ENCODE measurements around the gene OPCML. TPM values are rescaled to one million over a fixed set of nuclear protein-coding genes. Genes with fewer than 3 reads are reported as not detected.

OPCML gene
- total RNA-seq, 4 donors from 2014 or later = 0.06 to 0.83 (median 0.24) TPM

DNA sequence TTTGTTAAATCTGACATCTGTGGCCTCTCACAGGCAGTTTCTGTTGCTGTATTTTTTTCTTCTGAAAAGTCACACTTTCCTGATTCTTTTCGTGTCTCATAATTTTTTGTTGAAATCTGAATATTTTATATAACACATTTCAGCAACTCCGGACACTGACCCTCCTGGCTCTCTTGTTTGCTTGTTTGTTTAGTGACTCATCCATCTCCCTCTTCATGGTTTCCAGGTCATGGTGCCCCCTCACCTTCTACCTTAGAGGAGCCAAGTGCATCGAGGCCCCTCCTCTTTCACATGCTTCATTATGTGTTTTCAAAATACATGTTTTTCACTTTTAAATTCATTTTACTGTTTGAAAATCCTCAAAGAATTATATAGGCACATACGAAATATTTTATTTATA is 562.4 kb downstream of the OPCML start:
- Histone ChIP-seq H3K27me3 (peaks cover 0 to 4% (median 0%) of the 10 kb centered on the region in 4 donors), H3K4me1 (no peaks in the 10 kb centered on the region)
- 79% methylated on average over 4 of the region's 4 CpGs for WGBS

GRCh38 chr11:132962041-132962440 is 570.3 kb downstream of the OPCML start:
- Histone ChIP-seq H3K9me3 (peaks cover 0 to 7% (median 0%) of the 10 kb centered on the region in 4 donors), H3K4me3 (no peak overlapping the region), H3K27me3 (peaks cover 0 to 6% (median 0%) of the 10 kb centered on the region in 4 donors), H3K27ac (replicated peaks in 1 of 4) (no peak overlapping the region), H3K4me1 (peaks cover 0 to 14% (median 7%) of the 10 kb centered on the region in 4 donors), H3K36me3 (no peaks in the 10 kb centered on the region)
- DNase-seq (ENCODE audit: extremely low spot score) = peak; percentile 86
- 29% methylated on average over 6 of the region's 6 CpGs for WGBS
- TF ChIP-seq CTCF (IDR thresholded peaks at IDR 0.05) (no peak), POLR2A (IDR thresholded peaks at IDR 0.05; ENCODE audit: low read depth) (no peak), EP300 (IDR thresholded peaks at IDR 0.05) (no peak), POLR2AphosphoS5 (IDR thresholded peaks at IDR 0.05) (no peak)
- intact Hi-C loops (cut with DNase I) = no loop called here

More for the DNA sequence above, 562.4 kb downstream of the OPCML start:
- Histone ChIP-seq H3K4me3 (no peak overlapping the region), H3K9me3 (peaks cover 0 to 7% (median 0%) of the 10 kb centered on the region in 4 donors), H3K36me3 (no peaks in the 10 kb centered on the region), H3K27ac (replicated peaks in 1 of 4) (no peak overlapping the region)
- intact Hi-C loops (cut with DNase I) = no loop called here
- TF ChIP-seq POLR2AphosphoS5 (IDR thresholded peaks at IDR 0.05) = no peak
- TF ChIP-seq EP300 (IDR thresholded peaks at IDR 0.05) = no peak
- no peak for TF ChIP-seq POLR2A (IDR thresholded peaks at IDR 0.05; ENCODE audit: low read depth)
- TF ChIP-seq CTCF (IDR thresholded peaks at IDR 0.05) = no peak
- peak; percentile 4 for DNase-seq (ENCODE audit: extremely low spot score)

- Histone ChIP-seq H3K9me3 (peaks cover 0 to 7% (median 0%) of the 10 kb centered on the region in 4 donors), H3K27me3 (peaks cover 0 to 7% (median 0%) of the 10 kb centered on the region in 4 donors), H3K27ac (replicated peaks in 1 of 4) (no peak overlapping the region), H3K4me1 (peaks cover 0 to 14% (median 7%) of the 10 kb centered on the region in 4 donors), H3K4me3 (no peak overlapping the region), H3K36me3 (no peaks in the 10 kb centered on the region)
- intact Hi-C loops (cut with DNase I) = no loop called here
- TF ChIP-seq EP300 (IDR thresholded peaks at IDR 0.05) (no peak), CTCF (IDR thresholded peaks at IDR 0.05) (no peak), POLR2AphosphoS5 (IDR thresholded peaks at IDR 0.05) (no peak), POLR2A (IDR thresholded peaks at IDR 0.05; ENCODE audit: low read depth) (no peak)
- DNase-seq (ENCODE audit: extremely low spot score) = no peak
- 86% methylated on average over 5 of the region's 5 CpGs for WGBS
Observed at GRCh38 chr11:132961453-132961852, 570.8 kb downstream of the OPCML start.

DNA sequence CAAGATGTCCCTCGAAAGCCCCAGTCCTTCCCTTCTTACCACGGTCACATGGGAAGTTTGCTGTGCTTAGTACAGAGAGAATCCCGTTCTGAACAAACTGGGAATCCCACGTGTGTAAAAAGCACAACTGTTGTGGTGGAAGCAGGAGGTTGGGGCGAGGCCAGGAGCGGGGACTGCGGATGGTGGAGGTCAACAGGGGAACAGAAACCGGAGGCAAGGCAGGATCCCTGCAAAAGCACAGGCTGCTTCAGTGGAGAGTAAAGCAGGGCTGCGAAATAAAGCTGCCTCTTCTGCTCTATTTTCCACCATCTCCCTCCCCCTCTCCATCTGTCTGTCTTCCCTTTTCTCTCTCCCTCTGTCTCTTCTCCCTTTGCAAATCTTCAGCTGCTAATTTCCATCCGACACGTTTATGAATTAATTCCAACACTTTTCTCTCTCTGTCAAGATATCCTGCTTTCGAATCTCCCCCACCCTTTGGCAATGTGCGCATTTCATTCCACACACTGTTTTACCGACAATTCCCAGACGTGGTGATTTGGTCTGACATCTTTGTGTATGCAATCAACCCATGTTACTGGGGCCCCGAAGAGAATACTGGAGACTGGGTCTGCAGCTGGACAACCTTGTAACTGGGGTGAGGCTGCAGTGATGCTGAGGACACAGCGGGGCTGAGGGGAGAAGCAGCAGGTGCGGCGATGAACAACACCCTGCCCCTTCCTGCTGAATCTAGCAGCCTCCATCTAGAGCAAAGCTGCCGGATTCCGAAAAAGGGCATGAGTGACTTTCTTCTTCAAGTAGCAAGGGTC is 571.8 kb downstream of the OPCML start:
- peak; percentile 86 for DNase-seq (ENCODE audit: extremely low spot score)
- peak overlapping the region in 1 of 4 donors; percentile 9 for H3K4me3 ChIP-seq
- no peaks in the 10 kb centered on the region for H3K36me3 ChIP-seq
- H3K27me3 ChIP-seq = peaks cover 0 to 7% (median 0%) of the 10 kb centered on the region in 4 donors
- WGBS = 56% methylated on average over 21 of the region's 21 CpGs
- intact Hi-C loops (cut with DNase I) = no loop called here
- peaks cover 0 to 14% (median 7%) of the 10 kb centered on the region in 4 donors for H3K4me1 ChIP-seq
- peaks cover 0 to 5% (median 0%) of the 10 kb centered on the region in 4 donors for H3K9me3 ChIP-seq
- TF ChIP-seq POLR2A (IDR thresholded peaks at IDR 0.05; ENCODE audit: low read depth) (no peak), POLR2AphosphoS5 (IDR thresholded peaks at IDR 0.05) (no peak)
- peak overlapping the region in 1 of 4 donors; percentile 6 for H3K27ac ChIP-seq (replicated peaks in 1 of 4)

DNA sequence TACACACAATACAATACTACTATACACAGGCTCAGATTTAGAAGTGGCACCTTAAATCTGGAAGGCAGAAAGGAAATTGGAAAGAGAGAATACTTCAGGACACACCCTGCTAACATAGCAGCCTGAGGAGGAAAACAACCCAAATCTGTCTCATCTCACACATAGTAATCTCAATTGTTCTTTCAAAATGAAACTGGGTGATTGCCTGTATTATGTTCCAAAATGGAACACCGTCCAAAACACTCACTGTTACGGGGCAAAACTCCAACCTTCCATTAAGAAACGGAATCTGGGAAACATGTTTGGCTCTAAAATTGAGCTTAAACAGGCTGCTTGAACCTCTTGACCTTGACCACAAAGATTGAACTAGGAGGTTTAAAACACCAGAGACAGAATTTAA is 572.6 kb downstream of the OPCML start:
- H3K4me3 ChIP-seq = peak overlapping the region in 1 of 4 donors; percentile 9
- no peaks in the 10 kb centered on the region for H3K36me3 ChIP-seq
- 53% methylated on average over 3 of the region's 3 CpGs for WGBS
- intact Hi-C loops (cut with DNase I) = no loop called here
- peak overlapping the region in 1 of 4 donors; percentile 6 for H3K27ac ChIP-seq (replicated peaks in 1 of 4)
- H3K27me3 ChIP-seq = peaks cover 0 to 7% (median 0%) of the 10 kb centered on the region in 4 donors
- peaks cover 0 to 14% (median 7%) of the 10 kb centered on the region in 4 donors for H3K4me1 ChIP-seq
- DNase-seq (ENCODE audit: extremely low spot score) = peak; percentile 50
- TF ChIP-seq POLR2AphosphoS5 (IDR thresholded peaks at IDR 0.05) (no peak), POLR2A (IDR thresholded peaks at IDR 0.05; ENCODE audit: low read depth) (no peak), CTCF (IDR thresholded peaks at IDR 0.05) (no peak), EP300 (IDR thresholded peaks at IDR 0.05) (no peak)
- H3K9me3 ChIP-seq = no peaks in the 10 kb centered on the region

All from esophagus muscularis mucosa (tissue), 4 donors.